ENCODE results near the gene NR1H4. TPM values are rescaled to one million over a fixed set of nuclear protein-coding genes. Genes with fewer than 3 reads are reported as not detected.
"Not testable (repeated sequence)": the region's sequence is repeated elsewhere in the genome, so short reads cannot be mapped to it uniquely, and the experiment has no call there.

Gene NR1H4
- polyA plus RNA-seq (2011; rRNA removed) (not detected in 2 replicates), polyA minus RNA-seq (2011; rRNA and poly(A)+ RNA removed) (not detected in 2 replicates)

GRCh38 chr12:100473716-100474150 is at the start of gene NR1H4:
Gene NR1H4, plus strand, starts transcription at chr12:100473866. Its CDS starts 19,458 bp downstream, at chr12:100493324.
- POLR2A ChIA-PET, result no interaction called here
- no peaks in the 10 kb centered on the region for H3K9me3 ChIP-seq (ENCODE audit: control insufficient read depth, insufficient read depth, low read length)
- no peak within 1 kb of the TSS for H3K4me3 ChIP-seq (ENCODE audit: low read depth, low read length)
- H3K27me3 ChIP-seq (ENCODE audit: control insufficient read depth, insufficient read depth, low read length), result peaks cover 2% of the 10 kb centered on the region
- CTCF ChIA-PET, result interaction anchor here (1.2 kb wide), 1 partner anchor 69 kb away, joined by 3 read pairs; no protein-coding TSS in a partner anchor
- no peak within 1 kb of the TSS for H3K27ac ChIP-seq (ENCODE audit: low read depth, low read length)
- DNase-seq (ENCODE audit: low read depth, low spot score), result peak; percentile 16
- no peak for TF ChIP-seq CTCF (IDR thresholded peaks at IDR 0.05; ENCODE audit: low read depth, low read length)

- ChIA-PET POLR2A (interaction anchor here (0.7 kb wide), 1 partner anchor 1429 kb away, joined by 5 read pairs; no protein-coding TSS in a partner anchor), CTCF (interaction anchor here (0.6 to 0.8 kb wide), 2 partner anchors 22 to 1465 kb away, joined by 3 to 4 read pairs; no protein-coding TSS in a partner anchor)
- H3K4me3 ChIP-seq (ENCODE audit: low read depth, low read length), result no peak overlapping the region
- H3K9me3 ChIP-seq (ENCODE audit: control insufficient read depth, insufficient read depth, low read length), result no peaks in the 10 kb centered on the region
- no peak overlapping the region for H3K27ac ChIP-seq (ENCODE audit: low read depth, low read length)
- H3K27me3 ChIP-seq (ENCODE audit: control insufficient read depth, insufficient read depth, low read length), result no peaks in the 10 kb centered on the region
- TF ChIP-seq CTCF (IDR thresholded peaks at IDR 0.05; ENCODE audit: low read depth, low read length), result no peak
- no peak for DNase-seq (ENCODE audit: low read depth, low spot score)
Measured at GRCh38 chr12:100426145-100426544, 47.5 kb upstream of the NR1H4 start.

GRCh38 chr12:100427078-100427477 is 46.6 kb upstream of the NR1H4 start:
- H3K9me3 ChIP-seq (ENCODE audit: control insufficient read depth, insufficient read depth, low read length), result no peaks in the 10 kb centered on the region
- no peak overlapping the region for H3K4me3 ChIP-seq (ENCODE audit: low read depth, low read length)
- H3K27me3 ChIP-seq (ENCODE audit: control insufficient read depth, insufficient read depth, low read length), result no peaks in the 10 kb centered on the region
- ChIA-PET CTCF (no interaction called here), POLR2A (no interaction called here)
- DNase-seq (ENCODE audit: low read depth, low spot score), result no peak
- TF ChIP-seq CTCF (IDR thresholded peaks at IDR 0.05; ENCODE audit: low read depth, low read length), result no peak
- no peak overlapping the region for H3K27ac ChIP-seq (ENCODE audit: low read depth, low read length)

- DNase-seq (ENCODE audit: low read depth, low spot score); POLR2A ChIA-PET; H3K4me3 ChIP-seq (ENCODE audit: low read depth, low read length); H3K27me3 ChIP-seq (ENCODE audit: control insufficient read depth, insufficient read depth, low read length); H3K27ac ChIP-seq (ENCODE audit: low read depth, low read length); H3K9me3 ChIP-seq (ENCODE audit: control insufficient read depth, insufficient read depth, low read length): not testable (repeated sequence)
- CTCF ChIA-PET, result interaction anchor here (1.7 kb wide), 1 partner anchor 26 kb away, joined by 5 read pairs; no protein-coding TSS in a partner anchor
Measured at GRCh38 chr12:100430251-100430650, 43.4 kb upstream of the NR1H4 start.

GRCh38 chr12:100433701-100434100 is 40.0 kb upstream of the NR1H4 start:
- no peak for DNase-seq (ENCODE audit: low read depth, low spot score)
- no peaks in the 10 kb centered on the region for H3K27me3 ChIP-seq (ENCODE audit: control insufficient read depth, insufficient read depth, low read length)
- CTCF ChIA-PET, result no interaction called here

More at GRCh38 chr12:100433701-100434100, 40.0 kb upstream of the NR1H4 start:
- Histone ChIP-seq H3K9me3 (ENCODE audit: control insufficient read depth, insufficient read depth, low read length) (no peaks in the 10 kb centered on the region), H3K4me3 (ENCODE audit: low read depth, low read length) (no peak overlapping the region), H3K27ac (ENCODE audit: low read depth, low read length) (no peak overlapping the region)
- no peak for TF ChIP-seq CTCF (IDR thresholded peaks at IDR 0.05; ENCODE audit: low read depth, low read length)
- POLR2A ChIA-PET, result no interaction called here

Measured in AG04450 (cell line).